Ovary (tissue), 3 donors: ENCODE data around the gene ARSA.

ENCODE experiments used
- EP300 ChIP-seq: sonication (generic); formaldehyde crosslinking; IDR thresholded peaks from one replicate; pipeline ENCODE4 v1.6.1; 2017; ENCODE audit warnings: antibody characterized with exemption
- POLR2A ChIP-seq: fragments of 450-650 bp; IDR thresholded peaks from one replicate; pipeline ENCODE4 v1.6.1; 2017; ENCODE audit warnings: antibody characterized with exemption, mild to moderate bottlenecking, moderate library complexity
- TF ChIP-seq, protein P1 (sequence below), 3 donors: fragments of 450-650 bp in 2 of 3; fragments of 200-600 bp in 1 of 3; IDR thresholded peaks; one replicate each; pipeline versions ENCODE4 v1.5.1 to v1.8.0; 2016 to 2022; ENCODE audit warnings: antibody characterized with exemption in 3 of 3, mild to moderate bottlenecking in 1 of 3
- donor health status: DM: no; HTN: no; CAD: no.

DNA sequence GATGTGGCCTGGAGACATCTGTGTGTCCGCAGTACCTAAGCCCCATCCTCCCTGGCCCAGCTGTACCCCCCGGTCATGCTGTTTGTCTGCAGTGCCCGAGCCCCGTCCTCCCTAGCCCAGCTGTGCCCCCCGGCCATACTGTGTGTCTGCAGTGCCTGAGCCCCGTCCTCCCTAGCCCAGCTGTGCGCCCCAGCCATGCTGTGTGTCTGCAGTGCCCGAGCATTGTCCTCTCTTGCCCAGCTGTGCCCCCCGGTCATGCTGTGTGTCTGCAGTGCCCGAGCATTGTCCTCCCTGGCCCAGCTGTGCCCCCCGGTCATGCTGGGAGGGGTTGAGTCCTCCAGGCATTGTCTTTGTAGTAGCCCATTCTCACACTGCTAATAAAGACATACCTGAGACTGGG lies 7.6 kb upstream of the ARSA start:
- TF ChIP-seq, protein P1, sequence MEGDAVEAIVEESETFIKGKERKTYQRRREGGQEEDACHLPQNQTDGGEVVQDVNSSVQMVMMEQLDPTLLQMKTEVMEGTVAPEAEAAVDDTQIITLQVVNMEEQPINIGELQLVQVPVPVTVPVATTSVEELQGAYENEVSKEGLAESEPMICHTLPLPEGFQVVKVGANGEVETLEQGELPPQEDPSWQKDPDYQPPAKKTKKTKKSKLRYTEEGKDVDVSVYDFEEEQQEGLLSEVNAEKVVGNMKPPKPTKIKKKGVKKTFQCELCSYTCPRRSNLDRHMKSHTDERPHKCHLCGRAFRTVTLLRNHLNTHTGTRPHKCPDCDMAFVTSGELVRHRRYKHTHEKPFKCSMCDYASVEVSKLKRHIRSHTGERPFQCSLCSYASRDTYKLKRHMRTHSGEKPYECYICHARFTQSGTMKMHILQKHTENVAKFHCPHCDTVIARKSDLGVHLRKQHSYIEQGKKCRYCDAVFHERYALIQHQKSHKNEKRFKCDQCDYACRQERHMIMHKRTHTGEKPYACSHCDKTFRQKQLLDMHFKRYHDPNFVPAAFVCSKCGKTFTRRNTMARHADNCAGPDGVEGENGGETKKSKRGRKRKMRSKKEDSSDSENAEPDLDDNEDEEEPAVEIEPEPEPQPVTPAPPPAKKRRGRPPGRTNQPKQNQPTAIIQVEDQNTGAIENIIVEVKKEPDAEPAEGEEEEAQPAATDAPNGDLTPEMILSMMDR (IDR thresholded peaks at IDR 0.05): no peak
- TF ChIP-seq EP300: no peak
- no peak for TF ChIP-seq POLR2A
